ENCODE results near the gene SMR3B. TPM values are rescaled to one million over a fixed set of nuclear protein-coding genes. Genes with fewer than 3 reads are reported as not detected.

The SMR3B gene
- total RNA-seq, 1 experiment from 2014 or later, result not detected

DNA sequence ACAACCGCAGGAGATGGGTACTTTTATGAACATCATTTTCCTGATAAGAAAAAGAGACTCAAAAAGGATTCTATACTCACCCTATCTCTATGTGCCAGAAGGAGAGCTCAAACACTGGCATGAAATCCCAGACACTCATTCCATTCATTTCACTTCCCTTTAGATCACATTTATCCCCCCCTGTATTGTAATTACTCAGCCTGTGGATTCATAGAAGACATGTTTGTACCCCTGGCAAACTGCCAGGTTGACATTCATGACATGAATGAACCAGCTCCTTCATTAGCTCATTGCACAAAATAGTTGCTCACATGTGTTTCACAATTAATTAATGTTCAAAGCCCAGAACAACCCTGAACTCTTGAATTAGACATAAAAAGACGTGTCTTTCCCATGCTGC lies 17.5 kb upstream of the SMR3B start:
- no peak overlapping the region for H3K4me3 ChIP-seq (ENCODE audit: low read length)
- no peaks in the 10 kb centered on the region for H3K9me2 ChIP-seq (replicated peaks; ENCODE audit: insufficient read depth, low read length)
- no peaks in the 10 kb centered on the region for H3K79me2 ChIP-seq (ENCODE audit: low read length)
- no peak overlapping the region for H3K27ac ChIP-seq (ENCODE audit: low read length)
- H3K4me2 ChIP-seq (ENCODE audit: low read depth, low read length, poor library complexity, severe bottlenecking), result no peak overlapping the region
- DNase-seq, result no peak
- H3K9me3 ChIP-seq (ENCODE audit: low read length), result no peaks in the 10 kb centered on the region
- no peaks in the 10 kb centered on the region for H3K36me3 ChIP-seq (ENCODE audit: insufficient read depth, low read length)
- H3K9ac ChIP-seq (ENCODE audit: low read length), result no peak overlapping the region
- H4K20me1 ChIP-seq (ENCODE audit: insufficient read depth, low read depth, low read length), result no peaks in the 10 kb centered on the region
- H2AFZ ChIP-seq (ENCODE audit: low read length), result no peak overlapping the region
- H3K27me3 ChIP-seq (ENCODE audit: low read length), result no peaks in the 10 kb centered on the region
- H3K4me1 ChIP-seq (ENCODE audit: low read length), result no peaks in the 10 kb centered on the region

DNA sequence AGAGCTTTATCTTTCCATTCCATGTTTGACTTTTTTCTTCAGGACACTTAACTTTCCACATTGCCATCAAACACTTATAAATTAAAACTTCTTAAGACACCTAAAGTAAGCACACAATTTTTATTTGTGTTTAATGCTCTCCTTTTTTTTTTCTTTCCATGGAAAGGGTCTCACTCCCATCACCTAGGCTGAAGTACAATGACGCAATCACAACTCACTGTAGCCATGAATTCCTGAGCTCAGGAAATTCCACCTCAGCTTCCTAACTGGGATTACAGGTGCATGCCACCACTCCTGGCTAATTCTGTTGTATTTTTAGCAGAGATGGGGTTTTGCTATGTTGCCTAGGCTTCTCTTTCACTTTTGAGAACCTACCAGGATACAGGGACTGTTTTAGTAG lies 15.1 kb upstream of the SMR3B start:
- no peak overlapping the region for H3K4me3 ChIP-seq (ENCODE audit: low read length)
- H3K27ac ChIP-seq (ENCODE audit: low read length), result no peak overlapping the region

DNA sequence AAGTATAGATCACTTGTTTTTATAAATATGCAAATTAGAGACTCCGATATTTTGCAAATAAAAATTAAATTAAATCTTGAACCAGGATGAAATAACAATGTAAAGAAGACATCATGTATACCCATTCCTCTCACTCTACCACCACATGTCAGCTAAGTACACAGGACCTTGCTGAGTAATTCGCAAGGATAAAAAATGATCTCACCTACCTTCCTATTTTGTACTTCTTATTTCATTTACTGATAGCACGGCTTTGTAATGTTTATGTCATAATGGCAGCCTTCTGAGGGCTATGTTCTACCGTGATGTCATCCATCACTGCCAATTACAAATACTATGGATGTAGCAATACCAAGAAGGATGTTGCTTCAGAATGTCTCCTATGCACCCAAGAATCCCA lies 10.9 kb upstream of the SMR3B start:
- no peaks in the 10 kb centered on the region for H3K9me2 ChIP-seq (replicated peaks; ENCODE audit: insufficient read depth, low read length)
- no peak overlapping the region for H3K9ac ChIP-seq (ENCODE audit: low read length)
- no peak for DNase-seq
- no peaks in the 10 kb centered on the region for H3K79me2 ChIP-seq (ENCODE audit: low read length)
- no peaks in the 10 kb centered on the region for H3K36me3 ChIP-seq (ENCODE audit: insufficient read depth, low read length)
- no peak overlapping the region for H3K4me2 ChIP-seq (ENCODE audit: low read depth, low read length, poor library complexity, severe bottlenecking)
- H2AFZ ChIP-seq (ENCODE audit: low read length), result no peak overlapping the region
- H4K20me1 ChIP-seq (ENCODE audit: insufficient read depth, low read depth, low read length), result no peaks in the 10 kb centered on the region
- no peak overlapping the region for H3K4me3 ChIP-seq (ENCODE audit: low read length)
- no peaks in the 10 kb centered on the region for H3K4me1 ChIP-seq (ENCODE audit: low read length)
- H3K27me3 ChIP-seq (ENCODE audit: low read length), result no peaks in the 10 kb centered on the region
- H3K9me3 ChIP-seq (ENCODE audit: low read length), result no peaks in the 10 kb centered on the region
- H3K27ac ChIP-seq (ENCODE audit: low read length), result no peak overlapping the region

More for the DNA sequence above, 15.1 kb upstream of the SMR3B start:
- Histone ChIP-seq H4K20me1 (ENCODE audit: insufficient read depth, low read depth, low read length) (no peaks in the 10 kb centered on the region), H3K79me2 (ENCODE audit: low read length) (no peaks in the 10 kb centered on the region), H3K9ac (ENCODE audit: low read length) (no peak overlapping the region), H2AFZ (ENCODE audit: low read length) (no peak overlapping the region), H3K9me2 (replicated peaks; ENCODE audit: insufficient read depth, low read length) (no peaks in the 10 kb centered on the region), H3K4me1 (ENCODE audit: low read length) (no peaks in the 10 kb centered on the region), H3K36me3 (ENCODE audit: insufficient read depth, low read length) (no peaks in the 10 kb centered on the region), H3K4me2 (ENCODE audit: low read depth, low read length, poor library complexity, severe bottlenecking) (no peak overlapping the region), H3K9me3 (ENCODE audit: low read length) (no peaks in the 10 kb centered on the region), H3K27me3 (ENCODE audit: low read length) (no peaks in the 10 kb centered on the region)
- no peak for DNase-seq

DNA sequence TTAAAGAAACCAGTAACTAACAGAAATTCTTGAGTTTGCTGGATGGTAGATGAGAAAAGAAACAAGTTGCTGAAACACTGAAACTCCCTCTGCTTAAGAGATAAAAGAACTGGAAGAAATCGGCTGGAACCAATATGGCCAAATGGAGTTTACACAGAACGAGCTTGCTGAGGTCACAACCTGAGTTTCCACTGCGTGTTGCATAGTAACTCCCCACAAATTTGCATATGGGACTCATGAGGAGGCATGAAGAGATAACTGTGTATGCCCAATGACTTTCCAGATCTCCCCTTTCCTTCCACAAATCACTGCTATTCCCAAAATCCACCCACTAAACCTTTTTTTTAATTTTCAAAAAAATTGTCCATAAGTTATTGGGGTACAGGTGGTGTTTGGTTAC lies 10.2 kb upstream of the SMR3B start:
- no peaks in the 10 kb centered on the region for H3K79me2 ChIP-seq (ENCODE audit: low read length)
- no peaks in the 10 kb centered on the region for H4K20me1 ChIP-seq (ENCODE audit: insufficient read depth, low read depth, low read length)
- no peak for DNase-seq
- H3K4me2 ChIP-seq (ENCODE audit: low read depth, low read length, poor library complexity, severe bottlenecking), result no peak overlapping the region
- no peaks in the 10 kb centered on the region for H3K9me3 ChIP-seq (ENCODE audit: low read length)
- no peaks in the 10 kb centered on the region for H3K36me3 ChIP-seq (ENCODE audit: insufficient read depth, low read length)
- no peaks in the 10 kb centered on the region for H3K9me2 ChIP-seq (replicated peaks; ENCODE audit: insufficient read depth, low read length)
- H3K4me1 ChIP-seq (ENCODE audit: low read length), result no peaks in the 10 kb centered on the region
- no peak overlapping the region for H3K4me3 ChIP-seq (ENCODE audit: low read length)
- no peak overlapping the region for H2AFZ ChIP-seq (ENCODE audit: low read length)
- no peak overlapping the region for H3K9ac ChIP-seq (ENCODE audit: low read length)
- no peaks in the 10 kb centered on the region for H3K27me3 ChIP-seq (ENCODE audit: low read length)
- no peak overlapping the region for H3K27ac ChIP-seq (ENCODE audit: low read length)

DNA sequence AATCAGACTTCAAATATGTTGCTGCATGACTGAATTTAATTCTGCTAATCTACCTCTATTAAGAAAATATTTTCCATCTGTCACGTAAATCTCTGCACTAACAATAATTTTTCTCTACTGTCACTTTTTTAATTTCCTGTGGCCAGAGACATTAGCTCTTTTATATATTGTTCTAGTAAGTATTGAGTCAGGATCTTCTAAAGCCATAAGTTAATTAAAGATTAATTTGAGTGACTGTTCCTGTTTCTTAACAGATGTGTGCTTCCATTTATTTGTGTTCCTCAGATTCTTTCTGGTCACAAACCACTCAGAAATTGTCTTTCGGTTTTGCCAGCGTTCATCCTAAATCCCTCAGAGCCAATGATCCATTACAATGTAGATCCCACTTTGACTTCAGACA lies 2.4 kb upstream of the SMR3B start:
- no peaks in the 10 kb centered on the region for H3K9me3 ChIP-seq (ENCODE audit: low read length)
- no peaks in the 10 kb centered on the region for H3K9me2 ChIP-seq (replicated peaks; ENCODE audit: insufficient read depth, low read length)

DNA sequence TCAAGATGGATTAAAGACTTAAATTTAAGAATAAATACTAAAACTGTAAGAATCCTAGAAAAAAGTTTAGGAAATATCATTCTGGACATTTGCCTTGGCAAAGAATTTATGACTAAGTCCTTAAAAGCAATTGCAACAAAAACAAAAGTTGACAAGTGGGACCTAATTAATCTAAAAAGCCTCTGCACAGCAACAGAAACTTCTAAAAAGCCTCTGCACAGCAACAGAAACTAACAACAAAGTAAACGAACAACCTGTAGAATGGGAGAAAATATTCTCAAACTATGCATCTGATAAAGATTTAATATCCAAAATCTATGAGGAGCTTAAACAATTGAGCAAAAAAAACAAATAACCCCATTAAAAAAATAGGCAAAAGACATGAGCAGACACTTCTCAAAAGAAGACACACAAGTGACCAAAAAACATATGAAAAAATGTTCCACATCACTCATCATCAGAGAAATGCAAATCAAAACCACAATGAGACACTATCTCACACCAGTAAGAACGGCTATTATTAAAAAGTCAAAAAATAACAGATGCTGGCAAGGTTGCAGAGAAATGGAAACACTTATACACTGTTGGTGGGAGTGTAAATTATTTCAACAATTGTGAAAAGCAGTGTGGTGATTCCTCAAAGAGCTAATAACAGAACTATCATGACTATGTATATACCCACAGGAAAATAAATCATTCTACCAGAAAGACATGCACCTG lies 9.3 kb downstream of the SMR3B start:
- Histone ChIP-seq H3K9me2 (replicated peaks; ENCODE audit: insufficient read depth, low read length) (no peaks in the 10 kb centered on the region), H3K4me3 (ENCODE audit: low read length) (no peak overlapping the region), H3K9me3 (ENCODE audit: low read length) (no peaks in the 10 kb centered on the region), H3K9ac (ENCODE audit: low read length) (no peak overlapping the region), H4K20me1 (ENCODE audit: insufficient read depth, low read depth, low read length) (no peaks in the 10 kb centered on the region), H3K79me2 (ENCODE audit: low read length) (no peaks in the 10 kb centered on the region), H3K27ac (ENCODE audit: low read length) (no peak overlapping the region), H3K27me3 (ENCODE audit: low read length) (no peaks in the 10 kb centered on the region), H3K4me2 (ENCODE audit: low read depth, low read length, poor library complexity, severe bottlenecking) (no peak overlapping the region), H2AFZ (ENCODE audit: low read length) (no peak overlapping the region), H3K4me1 (ENCODE audit: low read length) (peaks cover 7% of the 10 kb centered on the region), H3K36me3 (ENCODE audit: insufficient read depth, low read length) (no peaks in the 10 kb centered on the region)
- no peak for DNase-seq

More for the DNA sequence above, 2.4 kb upstream of the SMR3B start:
- no peaks in the 10 kb centered on the region for H3K4me1 ChIP-seq (ENCODE audit: low read length)
- no peaks in the 10 kb centered on the region for H4K20me1 ChIP-seq (ENCODE audit: insufficient read depth, low read depth, low read length)
- no peaks in the 10 kb centered on the region for H3K79me2 ChIP-seq (ENCODE audit: low read length)
- no peak overlapping the region for H3K4me3 ChIP-seq (ENCODE audit: low read length)
- DNase-seq, result no peak
- H3K36me3 ChIP-seq (ENCODE audit: insufficient read depth, low read length), result no peaks in the 10 kb centered on the region
- H2AFZ ChIP-seq (ENCODE audit: low read length), result no peak overlapping the region
- no peaks in the 10 kb centered on the region for H3K27me3 ChIP-seq (ENCODE audit: low read length)
- no peak overlapping the region for H3K9ac ChIP-seq (ENCODE audit: low read length)
- H3K4me2 ChIP-seq (ENCODE audit: low read depth, low read length, poor library complexity, severe bottlenecking), result no peak overlapping the region
- H3K27ac ChIP-seq (ENCODE audit: low read length), result no peak overlapping the region

DNA sequence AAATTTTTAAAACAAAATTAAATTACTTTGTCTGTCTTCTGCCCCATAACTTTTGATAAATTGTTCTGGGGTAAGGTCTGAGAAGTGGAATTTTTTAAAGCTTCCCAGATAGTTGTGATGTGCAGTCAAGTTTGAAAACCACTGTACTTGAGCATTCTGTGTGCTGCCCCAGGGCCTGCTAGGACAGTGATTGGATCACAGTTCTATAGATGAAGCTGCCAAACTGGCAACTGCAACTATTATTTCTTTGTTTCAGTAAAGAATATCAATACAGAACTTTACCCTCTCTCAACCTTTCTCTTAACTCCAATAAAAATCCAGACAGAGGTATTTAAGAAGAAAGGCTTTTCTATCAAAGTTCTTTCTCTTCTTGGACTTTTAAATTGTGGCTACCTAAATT lies 14.6 kb downstream of the SMR3B start, which contains the start of gene OPRPN:
Gene OPRPN, plus strand, starts transcription at position 361 of the 400 bp plus-strand sequence. CDS start 1,346 bp downstream, outside the sequence.
- H3K9ac ChIP-seq (ENCODE audit: low read length), result no peak within 1 kb of the TSS
- peaks cover under 1% of the 10 kb centered on the region for H3K4me1 ChIP-seq (ENCODE audit: low read length)
- no peak within 1 kb of the TSS for H3K4me3 ChIP-seq (ENCODE audit: low read length)
- H3K27me3 ChIP-seq (ENCODE audit: low read length), result no peaks in the 10 kb centered on the region
- H4K20me1 ChIP-seq (ENCODE audit: insufficient read depth, low read depth, low read length), result no peaks in the 10 kb centered on the region
- H3K79me2 ChIP-seq (ENCODE audit: low read length), result no peaks in the 10 kb centered on the region
- no peaks in the 10 kb centered on the region for H3K36me3 ChIP-seq (ENCODE audit: insufficient read depth, low read length)
- no peak within 1 kb of the TSS for H2AFZ ChIP-seq (ENCODE audit: low read length)
- 0 out of 2 replicates have a peak, but pooled peaks cover 2% of the 10 kb centered on the region for H3K9me2 ChIP-seq (replicated peaks; ENCODE audit: insufficient read depth, low read length)
- H3K27ac ChIP-seq (ENCODE audit: low read length), result no peak within 1 kb of the TSS
- H3K4me2 ChIP-seq (ENCODE audit: low read depth, low read length, poor library complexity, severe bottlenecking), result no peak within 1 kb of the TSS
- DNase-seq, result no peak
- H3K9me3 ChIP-seq (ENCODE audit: low read length), result no peaks in the 10 kb centered on the region

- Histone ChIP-seq H3K4me2 (ENCODE audit: low read depth, low read length, poor library complexity, severe bottlenecking) (no peak overlapping the region), H3K9me3 (ENCODE audit: low read length) (no peaks in the 10 kb centered on the region), H4K20me1 (ENCODE audit: insufficient read depth, low read depth, low read length) (no peaks in the 10 kb centered on the region), H3K27me3 (ENCODE audit: low read length) (no peaks in the 10 kb centered on the region), H3K9ac (ENCODE audit: low read length) (no peak overlapping the region), H3K4me1 (ENCODE audit: low read length) (no peaks in the 10 kb centered on the region), H2AFZ (ENCODE audit: low read length) (no peak overlapping the region), H3K27ac (ENCODE audit: low read length) (no peak overlapping the region), H3K36me3 (ENCODE audit: insufficient read depth, low read length) (no peaks in the 10 kb centered on the region), H3K9me2 (replicated peaks; ENCODE audit: insufficient read depth, low read length) (0 out of 2 replicates have a peak, but pooled peaks cover 2% of the 10 kb centered on the region), H3K4me3 (ENCODE audit: low read length) (no peak overlapping the region), H3K79me2 (ENCODE audit: low read length) (no peaks in the 10 kb centered on the region)
- no peak for DNase-seq
Measured at GRCh38 chr4:70399319-70399718, 16.4 kb downstream of the SMR3B start.

Data from Karpas-422 (cell line).